Measurements from ENCODE around the gene UGGT2.

GRCh38 chr13:95862408-95862807 lies 190.8 kb downstream of the UGGT2 start:
- TF ChIP-seq CTCF (IDR thresholded peaks at IDR 0.05): no peak
- TF ChIP-seq POLR2AphosphoS5 (IDR thresholded peaks at IDR 0.05): no peak
- TF ChIP-seq POLR2A (IDR thresholded peaks at IDR 0.05): no peak
